ENCODE data around the gene MOB3C.
A peak's percentile ranks its signal among the peaks of the same experiment; 100 is the strongest.

MOB3C gene

GRCh38 chr1:46613661-46614603 lies 2.7 kb downstream of the MOB3C start:
- Histone ChIP-seq H2BK15ac (ENCODE audit: low read length) (peak overlapping the region; percentile 97), H3K79me1 (ENCODE audit: low read depth, low read length) (no peaks in the 10 kb centered on the region), H3K23ac (ENCODE audit: low read depth, low read length, poor library complexity) (no peak overlapping the region), H2BK12ac (ENCODE audit: low read length) (no peak overlapping the region), H3K4ac (ENCODE audit: low read length) (no peak overlapping the region), H2AK5ac (ENCODE audit: low read depth, low read length) (peak overlapping the region; percentile 97), H2BK120ac (ENCODE audit: low read depth, low read length) (no peak overlapping the region), H3K9me3 (replicated peaks in 1 of 2; ENCODE audit: control insufficient read depth in 2 of 2, insufficient read depth in 1 of 2, low read depth in 1 of 2, low read length in 2 of 2) (no peaks in the 10 kb centered on the region), H4K8ac (ENCODE audit: low read depth, low read length) (no peak overlapping the region), H3K14ac (ENCODE audit: low read length) (no peak overlapping the region), H3K27me3 (ENCODE audit: control insufficient read depth in 3 of 3, insufficient read depth in 3 of 3, low read depth in 1 of 3, low read length in 3 of 3) (peaks cover 0 to 13% (median 5%) of the 10 kb centered on the region in 3 experiments), H2BK5ac (ENCODE audit: low read length) (peak overlapping the region; percentile 92), H3K9ac (ENCODE audit: low read depth, low read length, poor library complexity) (no peak overlapping the region), H3K4me1 (ENCODE audit: control insufficient read depth in 2 of 2, insufficient read depth in 1 of 2, low read depth in 1 of 2, low read length in 2 of 2) (peaks cover 20 to 26% of the 10 kb centered on the region in 2 donors), H2AFZ (ENCODE audit: low read length) (peak overlapping the region; percentile 81), H3K18ac (ENCODE audit: low read length) (peak overlapping the region; percentile 92), H3K27ac (replicated peaks; ENCODE audit: low read length) (peak overlapping the region; percentile 86), H3K4me2 (ENCODE audit: insufficient read depth, low read length, poor library complexity, severe bottlenecking) (peak overlapping the region; percentile 41), H3K36me3 (replicated peaks in 1 of 2; ENCODE audit: control insufficient read depth in 2 of 2, insufficient read depth in 2 of 2, low read length in 2 of 2) (no peaks in the 10 kb centered on the region), H3K4me3 (ENCODE audit: low read length in 2 of 2) (peak overlapping the region in 1 of 2 donors; percentile 6), H4K91ac (ENCODE audit: low read depth, low read length, poor library complexity) (no peak overlapping the region)
- peak; percentile 41 for DNase-seq (ENCODE audit: low spot score)
- WGBS, 2 donors (ENCODE audit: extremely low coverage in 2 of 2, insufficient read length in 2 of 2, insufficient replicate concordance in 1 of 2) = no CpG with 5 or more reads among the region's 16 CpGs

DNA sequence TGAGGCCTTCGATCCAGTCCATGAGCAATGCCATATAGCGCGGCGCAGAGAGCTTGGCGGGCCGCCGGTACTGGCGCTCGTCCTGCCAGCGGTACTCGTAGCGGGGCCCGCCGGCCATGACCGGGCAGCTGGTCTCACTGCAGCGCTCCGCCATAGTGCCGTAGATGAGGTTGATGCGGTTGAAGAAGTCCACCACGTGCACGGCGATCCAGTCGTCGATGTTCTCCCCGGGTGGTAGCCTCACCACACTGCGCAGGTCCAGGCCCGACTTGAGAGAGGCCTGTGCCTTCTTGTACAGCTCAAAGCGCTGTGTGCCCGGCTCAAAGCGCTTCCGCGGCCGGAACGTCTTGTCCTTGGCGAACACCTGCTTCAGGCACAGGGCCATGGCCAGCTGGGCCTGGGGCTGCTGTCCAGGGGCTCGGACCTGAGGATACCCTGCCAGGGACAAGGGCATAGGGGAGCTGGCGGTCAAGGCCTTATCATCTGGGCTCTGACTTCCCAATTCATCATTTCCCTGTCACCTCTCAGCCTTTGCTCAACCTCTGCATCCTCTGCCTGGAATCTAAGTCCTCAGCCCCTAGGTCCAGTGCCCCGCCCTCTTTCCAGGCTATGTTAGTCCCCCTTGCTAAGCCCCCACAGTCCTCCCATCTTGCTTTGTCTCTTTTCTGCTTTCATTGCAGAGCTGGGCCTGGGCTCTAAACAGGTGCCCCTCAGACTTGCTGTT lies 3.5 kb downstream of the MOB3C start:
- peak; percentile 37 for DNase-seq (ENCODE audit: low spot score)
- Histone ChIP-seq H3K27ac (replicated peaks; ENCODE audit: low read length) (peak overlapping the region; percentile 86), H2BK15ac (ENCODE audit: low read length) (peak overlapping the region; percentile 97)

DNA sequence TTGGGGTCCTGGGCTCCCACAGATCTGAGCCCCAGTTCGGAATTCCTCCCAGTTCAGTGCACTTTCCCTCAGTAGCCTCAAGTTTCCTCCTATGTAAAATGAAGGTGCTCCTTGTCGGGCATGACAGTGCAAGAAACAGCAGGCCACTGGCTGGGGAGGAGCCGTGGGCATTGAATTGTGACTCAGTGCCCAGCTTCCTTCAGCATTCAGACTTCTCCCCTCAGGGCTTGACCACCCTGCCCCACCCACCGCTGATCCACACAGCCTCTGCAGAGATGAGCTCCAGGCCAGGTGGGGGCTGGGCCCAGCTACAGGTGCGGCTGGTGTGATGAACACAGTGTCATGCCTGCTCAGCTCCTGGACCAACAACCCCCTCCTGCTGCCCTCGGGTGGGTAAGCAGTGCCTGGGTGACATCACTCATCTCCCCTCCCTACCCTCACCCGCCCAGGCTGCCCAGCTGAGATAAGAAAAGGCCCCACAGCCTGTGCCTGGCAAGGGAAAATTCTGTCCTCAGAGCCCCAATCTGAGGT lies 4.9 kb downstream of the MOB3C start:
- peak overlapping the region; percentile 12 for H4K91ac ChIP-seq (ENCODE audit: low read depth, low read length, poor library complexity)
- H2BK5ac ChIP-seq (ENCODE audit: low read length) = no peak overlapping the region
- H4K8ac ChIP-seq (ENCODE audit: low read depth, low read length) = no peak overlapping the region
- no peak overlapping the region for H3K4me2 ChIP-seq (ENCODE audit: insufficient read depth, low read length, poor library complexity, severe bottlenecking)
- no peak for DNase-seq (ENCODE audit: low spot score)
- H3K23ac ChIP-seq (ENCODE audit: low read depth, low read length, poor library complexity) = no peak overlapping the region
- no peak overlapping the region for H3K14ac ChIP-seq (ENCODE audit: low read length)
- H3K9me3 ChIP-seq (replicated peaks in 1 of 2; ENCODE audit: control insufficient read depth in 2 of 2, insufficient read depth in 1 of 2, low read depth in 1 of 2, low read length in 2 of 2) = no peaks in the 10 kb centered on the region
- H3K4me1 ChIP-seq (ENCODE audit: control insufficient read depth in 2 of 2, insufficient read depth in 1 of 2, low read depth in 1 of 2, low read length in 2 of 2) = peaks cover 20 to 23% of the 10 kb centered on the region in 2 donors
- peak overlapping the region; percentile 78 for H3K18ac ChIP-seq (ENCODE audit: low read length)
- H3K4ac ChIP-seq (ENCODE audit: low read length) = no peak overlapping the region
- H3K27ac ChIP-seq (replicated peaks; ENCODE audit: low read length) = no peak overlapping the region
- peak overlapping the region; percentile 83 for H2BK15ac ChIP-seq (ENCODE audit: low read length)
- no peak overlapping the region for H2BK12ac ChIP-seq (ENCODE audit: low read length)
- H2BK120ac ChIP-seq (ENCODE audit: low read depth, low read length) = no peak overlapping the region
- H3K4me3 ChIP-seq (ENCODE audit: low read length in 2 of 2) = no peak overlapping the region
- no CpG with 5 or more reads among the region's 7 CpGs for WGBS, 2 donors (ENCODE audit: extremely low coverage in 2 of 2, insufficient read length in 2 of 2, insufficient replicate concordance in 1 of 2)
- no peak overlapping the region for H3K9ac ChIP-seq (ENCODE audit: low read depth, low read length, poor library complexity)
- no peaks in the 10 kb centered on the region for H3K79me1 ChIP-seq (ENCODE audit: low read depth, low read length)
- peak overlapping the region; percentile 2 for H2AK5ac ChIP-seq (ENCODE audit: low read depth, low read length)
- no peaks in the 10 kb centered on the region for H3K36me3 ChIP-seq (replicated peaks in 1 of 2; ENCODE audit: control insufficient read depth in 2 of 2, insufficient read depth in 2 of 2, low read length in 2 of 2)
- no peaks in the 10 kb centered on the region for H3K27me3 ChIP-seq (ENCODE audit: control insufficient read depth in 3 of 3, insufficient read depth in 3 of 3, low read depth in 1 of 3, low read length in 3 of 3)
- no peak overlapping the region for H2AFZ ChIP-seq (ENCODE audit: low read length)

More for the DNA sequence above, 3.5 kb downstream of the MOB3C start:
- no peaks in the 10 kb centered on the region for H3K79me1 ChIP-seq (ENCODE audit: low read depth, low read length)
- peak overlapping the region; percentile 97 for H3K4ac ChIP-seq (ENCODE audit: low read length)
- H3K9ac ChIP-seq (ENCODE audit: low read depth, low read length, poor library complexity) = peak overlapping the region; percentile 61
- H3K9me3 ChIP-seq (replicated peaks in 1 of 2; ENCODE audit: control insufficient read depth in 2 of 2, insufficient read depth in 1 of 2, low read depth in 1 of 2, low read length in 2 of 2) = no peaks in the 10 kb centered on the region
- peaks cover 20 to 26% of the 10 kb centered on the region in 2 donors for H3K4me1 ChIP-seq (ENCODE audit: control insufficient read depth in 2 of 2, insufficient read depth in 1 of 2, low read depth in 1 of 2, low read length in 2 of 2)
- no CpG with 5 or more reads among the region's 38 CpGs for WGBS, 2 donors (ENCODE audit: extremely low coverage in 2 of 2, insufficient read length in 2 of 2, insufficient replicate concordance in 1 of 2)
- H3K27me3 ChIP-seq (ENCODE audit: control insufficient read depth in 3 of 3, insufficient read depth in 3 of 3, low read depth in 1 of 3, low read length in 3 of 3) = peaks cover 0 to 10% (median 5%) of the 10 kb centered on the region in 3 experiments
- H3K23ac ChIP-seq (ENCODE audit: low read depth, low read length, poor library complexity) = peak overlapping the region; percentile 31
- H4K91ac ChIP-seq (ENCODE audit: low read depth, low read length, poor library complexity) = no peak overlapping the region
- H3K14ac ChIP-seq (ENCODE audit: low read length) = peak overlapping the region; percentile 57
- peak overlapping the region; percentile 41 for H3K4me2 ChIP-seq (ENCODE audit: insufficient read depth, low read length, poor library complexity, severe bottlenecking)
- no peak overlapping the region for H3K4me3 ChIP-seq (ENCODE audit: low read length in 2 of 2)
- no peak overlapping the region for H4K8ac ChIP-seq (ENCODE audit: low read depth, low read length)
- peak overlapping the region; percentile 97 for H2AK5ac ChIP-seq (ENCODE audit: low read depth, low read length)
- H2AFZ ChIP-seq (ENCODE audit: low read length) = peak overlapping the region; percentile 81
- H2BK120ac ChIP-seq (ENCODE audit: low read depth, low read length) = peak overlapping the region; percentile 12
- H2BK5ac ChIP-seq (ENCODE audit: low read length) = peak overlapping the region; percentile 92
- H3K36me3 ChIP-seq (replicated peaks in 1 of 2; ENCODE audit: control insufficient read depth in 2 of 2, insufficient read depth in 2 of 2, low read length in 2 of 2) = no peaks in the 10 kb centered on the region
- peak overlapping the region; percentile 95 for H2BK12ac ChIP-seq (ENCODE audit: low read length)
- peak overlapping the region; percentile 93 for H3K18ac ChIP-seq (ENCODE audit: low read length)
